Measurements from ENCODE around the gene PRKCA. TPM values are rescaled to one million over a fixed set of nuclear protein-coding genes. Genes with fewer than 3 reads are reported as not detected.
"Not testable (repeated sequence)": the region's sequence is repeated elsewhere in the genome, so short reads cannot be mapped to it uniquely, and the experiment has no call there.

The PRKCA gene
- total RNA-seq, 2 donors from 2014 or later: 8.3 to 26.5 TPM

DNA sequence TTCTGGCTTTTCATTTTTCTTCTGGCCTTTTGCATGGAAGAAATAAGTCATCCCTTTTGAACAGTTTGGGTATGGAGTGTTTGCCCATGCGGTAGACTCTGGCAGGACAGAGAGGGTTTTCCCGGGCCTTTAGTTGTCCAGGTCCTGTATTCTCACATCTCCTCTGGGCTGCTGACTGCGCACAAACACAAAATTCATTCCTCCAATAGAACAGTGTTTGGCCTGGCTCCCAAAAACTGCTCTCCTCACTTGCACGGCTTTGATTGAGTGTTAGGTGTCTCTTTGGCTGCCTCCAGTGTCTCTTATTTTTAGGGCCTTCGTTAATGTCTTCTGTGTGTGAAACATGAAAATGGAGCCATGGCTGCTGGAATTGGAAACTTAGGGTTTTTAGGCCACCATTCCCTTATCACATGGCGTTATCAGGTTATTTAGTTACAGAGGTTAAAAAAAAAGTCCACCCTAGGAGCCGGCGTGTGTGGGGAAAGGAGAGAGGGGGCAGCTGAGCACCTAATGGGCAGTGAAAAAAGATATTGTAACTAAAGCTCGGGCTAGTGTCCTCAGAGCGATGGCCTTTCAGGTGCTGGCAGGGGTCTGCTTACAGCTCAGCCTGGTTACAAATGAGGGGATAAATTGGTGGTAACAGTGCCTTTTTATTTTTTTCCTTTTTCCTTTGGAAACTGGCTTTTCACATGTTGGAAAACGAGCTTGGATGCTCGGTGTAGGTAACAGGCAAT lies 47.3 kb downstream of the PRKCA start:
- peaks cover 4% of the 10 kb centered on the region for H3K4me1 ChIP-seq (replicated peaks)
- no peaks in the 10 kb centered on the region for H3K27me3 ChIP-seq (replicated peaks; ENCODE audit: insufficient read depth)
- no peaks in the 10 kb centered on the region for H3K36me3 ChIP-seq
- intact Hi-C loops (cut with DNase I): no loop called here
- H3K27ac ChIP-seq: no peak overlapping the region
- TF ChIP-seq, protein P1, sequence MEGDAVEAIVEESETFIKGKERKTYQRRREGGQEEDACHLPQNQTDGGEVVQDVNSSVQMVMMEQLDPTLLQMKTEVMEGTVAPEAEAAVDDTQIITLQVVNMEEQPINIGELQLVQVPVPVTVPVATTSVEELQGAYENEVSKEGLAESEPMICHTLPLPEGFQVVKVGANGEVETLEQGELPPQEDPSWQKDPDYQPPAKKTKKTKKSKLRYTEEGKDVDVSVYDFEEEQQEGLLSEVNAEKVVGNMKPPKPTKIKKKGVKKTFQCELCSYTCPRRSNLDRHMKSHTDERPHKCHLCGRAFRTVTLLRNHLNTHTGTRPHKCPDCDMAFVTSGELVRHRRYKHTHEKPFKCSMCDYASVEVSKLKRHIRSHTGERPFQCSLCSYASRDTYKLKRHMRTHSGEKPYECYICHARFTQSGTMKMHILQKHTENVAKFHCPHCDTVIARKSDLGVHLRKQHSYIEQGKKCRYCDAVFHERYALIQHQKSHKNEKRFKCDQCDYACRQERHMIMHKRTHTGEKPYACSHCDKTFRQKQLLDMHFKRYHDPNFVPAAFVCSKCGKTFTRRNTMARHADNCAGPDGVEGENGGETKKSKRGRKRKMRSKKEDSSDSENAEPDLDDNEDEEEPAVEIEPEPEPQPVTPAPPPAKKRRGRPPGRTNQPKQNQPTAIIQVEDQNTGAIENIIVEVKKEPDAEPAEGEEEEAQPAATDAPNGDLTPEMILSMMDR (IDR thresholded peaks at IDR 0.05): no peak
- TF ChIP-seq POLR2AphosphoS5 (IDR thresholded peaks at IDR 0.05) (no peak), POLR2A (IDR thresholded peaks at IDR 0.05) (no peak)
- DNase-seq (ENCODE audit: low spot score): no peak
- H3K4me3 ChIP-seq: no peak overlapping the region
- H3K9me3 ChIP-seq: no peaks in the 10 kb centered on the region
- WGBS: 83% methylated on average over 12 of the region's 12 CpGs

DNA sequence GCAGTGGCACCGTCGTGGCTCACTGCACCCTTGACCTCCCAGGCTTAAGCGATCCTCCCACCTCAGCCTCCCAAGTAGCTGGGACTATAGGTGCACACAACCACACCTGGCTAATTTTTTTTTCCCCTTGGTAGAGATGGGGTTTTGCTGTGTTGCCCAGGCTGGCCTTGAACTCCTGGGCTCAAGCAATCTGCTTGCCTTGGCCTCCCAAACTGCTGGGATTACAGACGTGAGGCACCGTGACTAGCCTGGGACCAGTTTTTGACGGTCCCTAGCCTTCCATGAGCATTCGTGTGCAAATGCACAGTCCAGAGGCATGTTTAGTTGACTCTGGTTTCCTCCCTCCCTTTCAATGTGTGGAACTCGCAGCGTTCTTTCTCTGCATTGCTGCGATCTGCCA lies 48.2 kb downstream of the PRKCA start:
- H3K4me3 ChIP-seq; H3K4me1 ChIP-seq (replicated peaks); H3K27me3 ChIP-seq (replicated peaks; ENCODE audit: insufficient read depth); DNase-seq (ENCODE audit: low spot score); intact Hi-C loops (cut with DNase I); H3K27ac ChIP-seq; H3K9me3 ChIP-seq; H3K36me3 ChIP-seq: not testable (repeated sequence)
- WGBS: 91% methylated on average over 10 of the region's 10 CpGs

- H3K9me3 ChIP-seq: no peaks in the 10 kb centered on the region
- no peak for TF ChIP-seq POLR2AphosphoS5 (IDR thresholded peaks at IDR 0.05)
- no peak for TF ChIP-seq POLR2A (IDR thresholded peaks at IDR 0.05)
- TF ChIP-seq, protein P1 (IDR thresholded peaks at IDR 0.05): no peak
- H3K4me1 ChIP-seq (replicated peaks): peaks cover 4% of the 10 kb centered on the region
- H3K27ac ChIP-seq: no peak overlapping the region
- 76% methylated on average over 5 of the region's 5 CpGs for WGBS
- intact Hi-C loops (cut with DNase I): no loop called here
- no peak for DNase-seq (ENCODE audit: low spot score)
- H3K27me3 ChIP-seq (replicated peaks; ENCODE audit: insufficient read depth): no peaks in the 10 kb centered on the region
- no peak overlapping the region for H3K4me3 ChIP-seq
- H3K36me3 ChIP-seq: no peaks in the 10 kb centered on the region
Observed at GRCh38 chr17:66351033-66351432, 48.6 kb downstream of the PRKCA start.

DNA sequence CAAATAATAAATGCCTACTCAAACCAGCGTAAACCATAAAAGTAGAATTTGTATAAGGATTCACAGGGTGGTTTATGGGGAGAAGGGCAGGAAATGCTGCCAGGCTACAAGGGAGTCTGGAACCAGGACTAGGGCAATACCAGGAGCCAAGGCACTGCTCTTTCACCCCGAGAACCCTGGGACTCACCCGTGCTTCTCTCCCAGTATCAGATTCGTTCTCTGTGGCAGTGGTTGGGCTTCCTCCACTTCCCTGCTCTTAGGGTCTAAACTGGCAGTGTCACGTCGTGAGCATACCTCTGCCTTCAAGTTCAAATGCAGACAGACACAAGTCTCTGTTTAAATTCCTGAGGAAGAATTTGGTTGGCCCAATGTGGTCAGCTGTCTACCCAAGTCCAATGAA lies 49.3 kb downstream of the PRKCA start:
- TF ChIP-seq, protein P1 (IDR thresholded peaks at IDR 0.05): no peak
- TF ChIP-seq POLR2A (IDR thresholded peaks at IDR 0.05): no peak
- no peak for TF ChIP-seq POLR2AphosphoS5 (IDR thresholded peaks at IDR 0.05)
- 87% methylated on average over 6 of the region's 6 CpGs for WGBS
- intact Hi-C loops (cut with DNase I): no loop called here

DNA sequence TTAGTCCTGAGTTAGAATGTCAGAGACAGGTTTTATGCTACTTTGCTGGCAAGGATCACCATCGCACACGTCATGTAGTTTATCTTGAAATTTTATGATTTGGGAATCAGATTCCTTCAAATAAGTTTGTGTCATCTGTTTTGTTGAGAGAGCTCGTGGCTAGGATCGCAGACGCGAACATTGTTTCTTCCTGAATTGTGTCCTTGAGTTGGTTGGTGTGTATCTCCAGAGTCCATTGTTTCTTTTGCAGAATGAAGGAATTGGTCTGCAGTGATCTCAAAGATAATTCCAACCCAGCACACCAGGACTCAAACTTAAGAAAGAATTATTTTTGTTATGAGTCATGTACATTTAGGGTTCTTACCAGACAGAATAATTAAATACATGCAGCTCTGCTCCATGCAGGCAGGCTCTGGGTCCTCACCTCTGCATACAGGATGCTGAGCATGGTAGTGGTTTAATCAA lies 51.6 kb downstream of the PRKCA start:
- no peaks in the 10 kb centered on the region for H3K36me3 ChIP-seq
- H3K4me3 ChIP-seq: no peak overlapping the region
- H3K27me3 ChIP-seq (replicated peaks; ENCODE audit: insufficient read depth): no peaks in the 10 kb centered on the region
- no peak overlapping the region for H3K27ac ChIP-seq
- 66% methylated on average over 6 of the region's 6 CpGs for WGBS
- DNase-seq (ENCODE audit: low spot score): no peak
- peaks cover 4% of the 10 kb centered on the region for H3K4me1 ChIP-seq (replicated peaks)
- no peak for TF ChIP-seq POLR2AphosphoS5 (IDR thresholded peaks at IDR 0.05)
- TF ChIP-seq, protein P1 (IDR thresholded peaks at IDR 0.05): no peak
- no peak for TF ChIP-seq POLR2A (IDR thresholded peaks at IDR 0.05)
- intact Hi-C loops (cut with DNase I): no loop called here
- H3K9me3 ChIP-seq: no peaks in the 10 kb centered on the region

More for the DNA sequence above, 49.3 kb downstream of the PRKCA start:
- H3K4me3 ChIP-seq: no peak overlapping the region
- DNase-seq (ENCODE audit: low spot score): no peak
- no peaks in the 10 kb centered on the region for H3K9me3 ChIP-seq
- H3K27me3 ChIP-seq (replicated peaks; ENCODE audit: insufficient read depth): no peaks in the 10 kb centered on the region
- no peaks in the 10 kb centered on the region for H3K36me3 ChIP-seq
- H3K4me1 ChIP-seq (replicated peaks): peaks cover 4% of the 10 kb centered on the region
- no peak overlapping the region for H3K27ac ChIP-seq

Data from prostate gland (tissue), 2 donors.